Measurements from ENCODE around the gene DENND1A.

DNA sequence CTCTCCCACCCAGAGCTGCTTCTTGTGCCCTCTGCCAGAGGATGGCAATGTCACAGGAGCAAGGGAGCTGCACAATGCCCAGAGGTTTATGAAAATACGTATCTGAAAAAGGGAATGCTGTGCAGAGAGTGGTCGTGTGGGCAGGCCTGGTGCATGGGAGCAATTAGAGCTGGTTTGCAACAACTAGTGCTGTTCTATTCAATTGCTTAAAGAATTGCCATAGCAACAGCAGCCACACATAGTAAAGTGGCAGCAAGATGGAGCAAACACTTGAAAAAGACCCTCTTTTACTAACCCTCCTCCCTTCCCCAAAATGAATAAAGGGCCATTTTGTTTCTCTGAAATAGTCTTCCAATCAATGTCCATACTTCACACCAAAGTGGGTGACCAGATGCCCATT lies 407.7 kb downstream of the DENND1A start:
- TF ChIP-seq, protein P1, sequence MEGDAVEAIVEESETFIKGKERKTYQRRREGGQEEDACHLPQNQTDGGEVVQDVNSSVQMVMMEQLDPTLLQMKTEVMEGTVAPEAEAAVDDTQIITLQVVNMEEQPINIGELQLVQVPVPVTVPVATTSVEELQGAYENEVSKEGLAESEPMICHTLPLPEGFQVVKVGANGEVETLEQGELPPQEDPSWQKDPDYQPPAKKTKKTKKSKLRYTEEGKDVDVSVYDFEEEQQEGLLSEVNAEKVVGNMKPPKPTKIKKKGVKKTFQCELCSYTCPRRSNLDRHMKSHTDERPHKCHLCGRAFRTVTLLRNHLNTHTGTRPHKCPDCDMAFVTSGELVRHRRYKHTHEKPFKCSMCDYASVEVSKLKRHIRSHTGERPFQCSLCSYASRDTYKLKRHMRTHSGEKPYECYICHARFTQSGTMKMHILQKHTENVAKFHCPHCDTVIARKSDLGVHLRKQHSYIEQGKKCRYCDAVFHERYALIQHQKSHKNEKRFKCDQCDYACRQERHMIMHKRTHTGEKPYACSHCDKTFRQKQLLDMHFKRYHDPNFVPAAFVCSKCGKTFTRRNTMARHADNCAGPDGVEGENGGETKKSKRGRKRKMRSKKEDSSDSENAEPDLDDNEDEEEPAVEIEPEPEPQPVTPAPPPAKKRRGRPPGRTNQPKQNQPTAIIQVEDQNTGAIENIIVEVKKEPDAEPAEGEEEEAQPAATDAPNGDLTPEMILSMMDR (IDR thresholded peaks at IDR 0.05) = no peak
- TF ChIP-seq POLR2A (IDR thresholded peaks at IDR 0.05) = no peak

Measured in adrenal gland (tissue), 5 donors.